AG04449 (cell line): ENCODE measurements around the gene ADCY6.

Source experiments
- CTCF ChIA-PET: fragments of 350-600 bp; formaldehyde crosslinking; extraction: SDS; loops from one replicate; lab custom pipeline; 2021; ENCODE audit warnings: antibody characterized with exemption; lab: Yijun Ruan, JAX
- POLR2A ChIA-PET: fragments of 400-600, 350-600 bp; formaldehyde crosslinking; extraction: SDS; loops from one replicate; lab custom pipeline; 2020; ENCODE audit warnings: antibody characterized with exemption, inconsistent platforms; lab: Yijun Ruan, JAX
- DNase-seq: peaks from one replicate; pipeline ENCODE4 v3.0.0-alpha.2; 2010; ENCODE audit warnings: low read depth, low spot score
- H3K4me3 ChIP-seq: 2 replicates; pipeline ENCODE4 v1.5.1; 2011; ENCODE audit warnings: low read depth, mild to moderate bottlenecking, control low read depth, low read length
- TF ChIP-seq, protein P1 (sequence below): IDR thresholded peaks from one replicate; pipeline ENCODE4 v1.5.1; 2011; ENCODE audit warnings: mild to moderate bottlenecking, moderate library complexity, low read length, control low read depth, inconsistent platforms; ENCODE audit not compliant: insufficient read depth; ENCODE audit errors: missing control alignments

ADCY6 gene

GRCh38 chr12:48794870-48795269, 6.0 kb upstream of the ADCY6 start:
- DNase-seq = no peak
- H3K4me3 ChIP-seq = no peak overlapping the region
- ChIA-PET CTCF (interaction anchor here (0.7 to 15.5 kb wide), 23 partner anchors 8 to 253 kb away, joined by 3 to 601 read pairs (median 5); partner anchors contain the start of genes CACNB3 and KANSL2), POLR2A (no interaction called here)
- TF ChIP-seq, protein P1, sequence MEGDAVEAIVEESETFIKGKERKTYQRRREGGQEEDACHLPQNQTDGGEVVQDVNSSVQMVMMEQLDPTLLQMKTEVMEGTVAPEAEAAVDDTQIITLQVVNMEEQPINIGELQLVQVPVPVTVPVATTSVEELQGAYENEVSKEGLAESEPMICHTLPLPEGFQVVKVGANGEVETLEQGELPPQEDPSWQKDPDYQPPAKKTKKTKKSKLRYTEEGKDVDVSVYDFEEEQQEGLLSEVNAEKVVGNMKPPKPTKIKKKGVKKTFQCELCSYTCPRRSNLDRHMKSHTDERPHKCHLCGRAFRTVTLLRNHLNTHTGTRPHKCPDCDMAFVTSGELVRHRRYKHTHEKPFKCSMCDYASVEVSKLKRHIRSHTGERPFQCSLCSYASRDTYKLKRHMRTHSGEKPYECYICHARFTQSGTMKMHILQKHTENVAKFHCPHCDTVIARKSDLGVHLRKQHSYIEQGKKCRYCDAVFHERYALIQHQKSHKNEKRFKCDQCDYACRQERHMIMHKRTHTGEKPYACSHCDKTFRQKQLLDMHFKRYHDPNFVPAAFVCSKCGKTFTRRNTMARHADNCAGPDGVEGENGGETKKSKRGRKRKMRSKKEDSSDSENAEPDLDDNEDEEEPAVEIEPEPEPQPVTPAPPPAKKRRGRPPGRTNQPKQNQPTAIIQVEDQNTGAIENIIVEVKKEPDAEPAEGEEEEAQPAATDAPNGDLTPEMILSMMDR = no peak

DNA sequence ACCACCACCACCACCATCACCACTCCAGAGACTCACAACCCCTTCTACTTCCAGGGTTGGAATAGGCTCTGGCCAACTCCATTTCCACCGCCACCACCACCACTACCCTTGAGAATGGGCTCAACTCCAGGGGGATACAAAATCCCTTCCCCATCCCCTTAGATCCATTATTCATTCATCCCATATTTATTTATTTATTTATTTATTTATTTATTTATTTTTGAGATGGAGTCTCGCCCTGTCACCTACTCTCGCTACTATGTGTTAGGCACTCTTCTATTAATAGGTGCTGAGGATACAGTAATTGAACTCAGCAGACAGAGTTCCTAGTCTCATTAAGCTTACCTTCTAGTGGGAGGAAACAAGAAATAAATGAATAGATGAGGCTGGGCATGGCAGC, 4.8 kb upstream of the ADCY6 start:
- ChIA-PET CTCF (interaction anchor here (1.0 to 15.5 kb wide), 7 partner anchors 9 to 91 kb away, joined by 3 to 601 read pairs (median 11); partner anchors contain the start of gene CACNB3), POLR2A (interaction anchor here (1.0 kb wide), 1 partner anchor 34 kb away, joined by 3 read pairs; no protein-coding TSS in a partner anchor)
- H3K4me3 ChIP-seq = no peak overlapping the region
- no peak for DNase-seq
- TF ChIP-seq, protein P1 = no peak

DNA sequence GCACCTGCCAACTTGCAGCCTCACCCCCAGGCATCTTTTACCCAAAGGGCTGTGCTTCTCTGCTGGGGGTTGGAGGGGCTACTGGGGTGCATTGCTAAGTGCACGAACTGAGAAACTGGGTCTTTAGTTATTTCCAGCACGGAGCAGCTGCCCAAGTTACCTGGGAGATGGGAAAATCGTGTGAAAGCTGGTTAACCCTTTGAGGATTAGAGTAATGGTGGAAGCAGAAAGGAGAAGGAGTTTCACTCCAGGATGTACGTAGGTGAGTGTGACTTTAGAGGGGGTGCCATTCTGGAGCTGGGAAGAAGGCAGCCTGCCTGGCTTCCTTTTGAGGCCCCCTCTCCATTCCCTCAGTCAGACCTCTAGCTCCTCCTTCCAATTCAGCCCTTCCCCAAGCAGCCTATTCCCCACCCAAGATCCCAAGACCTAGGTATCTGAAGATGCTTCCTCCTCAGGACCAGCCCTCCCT, 1.0 kb upstream of the ADCY6 start:
- DNase-seq = no peak
- CTCF ChIA-PET = interaction anchor here (1.1 to 15.5 kb wide), 6 partner anchors 8 to 35 kb away, joined by 3 to 601 read pairs (median 8); no protein-coding TSS in a partner anchor
- TF ChIP-seq, protein P1 = no peak
- peak overlapping the region; percentile 80 for H3K4me3 ChIP-seq
- POLR2A ChIA-PET = interaction anchor here (0.6 kb wide), 2 partner anchors 10 to 133 kb away, joined by 3 read pairs; no protein-coding TSS in a partner anchor

- POLR2A ChIA-PET = interaction anchor here (0.5 to 1.2 kb wide), 7 partner anchors 9 to 127 kb away, joined by 3 to 4 read pairs (median 3); partner anchors contain the start of gene KANSL2
- H3K4me3 ChIP-seq = peak overlapping the region; percentile 80
- TF ChIP-seq, protein P1 = no peak
- CTCF ChIA-PET = interaction anchor here (1.7 to 15.5 kb wide), 4 partner anchors 9 to 34 kb away, joined by 7 to 601 read pairs (median 15); no protein-coding TSS in a partner anchor
- no peak for DNase-seq
These were observed 400 bp downstream of the ADCY6 start for GRCh38 chr12:48788524-48788853.

- ChIA-PET CTCF (interaction anchor here (3.1 to 15.5 kb wide), 2 partner anchors 27 to 33 kb away, joined by 22 to 601 read pairs; no protein-coding TSS in a partner anchor), POLR2A (no interaction called here)
- no peak for DNase-seq
- TF ChIP-seq, protein P1 = no peak
- H3K4me3 ChIP-seq = peak overlapping the region; percentile 80
These were observed 932 bp downstream of the ADCY6 start for GRCh38 chr12:48787791-48788523.
